Tibial nerve (tissue), 4 donors: Measurements from ENCODE around the gene ADGRL3. TPM values are rescaled to one million over a fixed set of nuclear protein-coding genes. Genes with fewer than 3 reads are reported as not detected.
A peak's percentile ranks its signal among the peaks of the same experiment; 100 is the strongest.
"Not testable (repeated sequence)": the region's sequence is repeated elsewhere in the genome, so short reads cannot be mapped to it uniquely, and the experiment has no call there.

Source experiments
- DNase-seq, 2 donors: peaks; one replicate each; pipeline ENCODE4 v3.0.0-alpha.2; 2019; ENCODE audit warnings: low spot score in 2 of 2
- H3K27ac ChIP-seq, 4 donors: fragments of 200-600 bp; sonication (generic) in 3 of 4; one replicate each; pipeline ENCODE4 v1.5.1; 2017 to 2019; ENCODE audit warnings: mild to moderate bottlenecking in 1 of 4
- H3K27me3 ChIP-seq, 2 donors: fragments of 200-600 bp; sonication (generic) in 1 of 2; one replicate each; pipeline versions ENCODE4 v1.5.1 to v1.6.0; 2017 to 2019
- H3K36me3 ChIP-seq, 3 donors: fragments of 200-600 bp; sonication (generic); one replicate each; pipeline ENCODE4 v1.5.1; 2018 to 2019
- H3K4me1 ChIP-seq, 4 donors: fragments of 200-600 bp; sonication (generic) in 3 of 4; one replicate each; pipeline ENCODE4 v1.5.1; 2017 to 2019
- H3K4me3 ChIP-seq, 4 donors: fragments of 200-600 bp; sonication (generic) in 3 of 4; one replicate each; pipeline ENCODE4 v1.5.1; 2017 to 2019; ENCODE audit warnings: mild to moderate bottlenecking in 1 of 4, moderate library complexity in 1 of 4
- H3K9me3 ChIP-seq, 4 donors: fragments of 200-600 bp; sonication (generic) in 3 of 4; one replicate each; pipeline ENCODE4 v1.5.1; 2017 to 2019
- CTCF ChIP-seq, 5 experiments: fragments of 200-600 bp in 3 of 5; fragments of 450-650 bp in 2 of 5; sonication (generic) in 3 of 5; IDR thresholded peaks; one replicate each; pipeline ENCODE4 v1.5.1; 2016 to 2019; ENCODE audit warnings: antibody characterized with exemption in 5 of 5, mild to moderate bottlenecking in 3 of 5, moderate library complexity in 2 of 5
- EP300 ChIP-seq, 2 donors: sonication (generic); formaldehyde crosslinking; IDR thresholded peaks; one replicate each; pipeline ENCODE4 v1.6.1; 2017; ENCODE audit warnings: antibody characterized with exemption in 2 of 2, mild to moderate bottlenecking in 1 of 2
- POLR2A ChIP-seq, 2 donors: fragments of 450-650 bp; IDR thresholded peaks; one replicate each; pipeline ENCODE4 v1.6.1; 2017; ENCODE audit warnings: antibody characterized with exemption in 2 of 2, mild to moderate bottlenecking in 2 of 2, moderate library complexity in 2 of 2
- WGBS, 2 donors: methylation state at CpG; one replicate each; pipeline ENCODE4 v1.1.5; 2018; 5-methylcytosine and 5-hydroxymethylcytosine counted together
- total RNA-seq, 4 donors: library from RNA; depleted of rRNA; stranded (reverse); fragments of >200 nt; gene quantifications; one replicate each; pipeline ENCODE4 v1.1.0, GENCODE V29; 2016

ADGRL3 gene
- total RNA-seq, 4 donors from 2014 or later: 20.1 to 51.3 (median 28.2) TPM

DNA sequence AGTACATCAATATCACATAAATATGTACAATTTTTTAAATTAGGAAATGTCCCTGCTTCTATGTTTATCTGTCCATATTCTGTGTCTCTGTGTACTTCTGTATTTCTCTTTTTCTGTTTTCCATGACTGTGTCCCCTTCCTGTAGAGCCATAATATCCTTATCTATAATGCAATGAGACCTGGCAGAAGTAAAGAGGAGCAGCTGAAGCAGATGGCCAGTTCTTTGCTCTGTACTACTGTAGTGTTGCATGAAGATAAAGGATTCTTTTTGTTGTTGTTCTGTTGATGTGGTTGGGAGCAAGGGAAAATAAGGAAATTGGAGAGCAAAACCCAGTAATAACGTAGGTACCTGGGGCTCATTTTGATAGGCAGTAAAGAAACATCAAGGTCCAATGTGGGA lies 301.7 kb downstream of the ADGRL3 start:
- DNase-seq: no peak
- 71% methylated on average over 1 of the region's 1 CpG for WGBS, 2 donors
- Histone ChIP-seq H3K4me1 (peaks cover 0 to 5% (median 0%) of the 10 kb centered on the region in 4 donors), H3K9me3 (no peaks in the 10 kb centered on the region), H3K4me3 (no peak overlapping the region), H3K36me3 (no peaks in the 10 kb centered on the region), H3K27ac (no peak overlapping the region), H3K27me3 (no peaks in the 10 kb centered on the region)
- TF ChIP-seq CTCF (IDR thresholded peaks at IDR 0.05): no peak
- no peak for TF ChIP-seq POLR2A (IDR thresholded peaks at IDR 0.05)
- TF ChIP-seq EP300 (IDR thresholded peaks at IDR 0.05): no peak

DNA sequence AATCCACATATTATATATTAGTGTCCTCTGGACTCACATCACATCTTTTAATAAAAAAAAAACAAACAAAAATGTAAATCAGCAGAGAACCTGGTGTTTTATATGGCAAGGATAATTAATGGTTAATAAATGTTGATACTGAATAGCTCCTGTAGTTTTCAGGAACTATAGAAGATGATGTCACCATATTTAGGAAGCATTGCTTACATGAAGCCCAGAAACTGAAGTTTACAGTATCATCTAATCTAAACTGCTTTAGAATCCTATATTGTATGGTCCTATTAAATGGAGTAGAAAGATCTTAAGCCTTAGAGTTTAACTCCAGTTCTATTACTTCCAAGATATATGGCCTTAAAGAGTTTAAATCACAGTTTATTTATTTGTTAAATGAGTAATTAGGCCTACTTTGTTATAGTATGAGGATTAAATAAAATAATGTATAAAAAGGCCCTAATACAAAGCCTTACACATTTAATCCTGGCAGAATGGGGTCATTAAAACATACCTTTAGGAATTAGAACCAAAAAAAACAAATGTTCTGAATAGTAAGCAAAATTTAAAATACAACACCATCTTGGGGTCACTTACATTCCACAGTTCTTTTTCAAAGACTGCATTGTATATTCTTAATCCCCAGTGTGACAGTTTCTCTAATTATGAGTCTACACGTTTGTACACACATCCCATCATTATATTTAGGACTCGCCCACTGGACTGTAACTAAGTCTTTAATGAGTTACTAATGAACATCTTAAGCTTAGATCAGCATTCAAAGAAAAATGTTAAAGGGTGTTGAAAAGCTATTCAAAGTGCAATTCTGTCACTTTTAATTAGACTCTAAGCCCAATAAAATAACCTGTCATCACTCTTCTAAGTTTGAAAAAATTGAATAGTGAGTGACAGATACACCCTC lies 305.9 kb downstream of the ADGRL3 start:
- DNase-seq: no peak
- no peaks in the 10 kb centered on the region for H3K36me3 ChIP-seq
- WGBS, 2 donors: 55 to 65% methylated on average over 2 of the region's 2 CpGs
- H3K9me3 ChIP-seq: peaks cover 0 to 8% (median 2%) of the 10 kb centered on the region in 4 donors
- peaks cover 0 to 7% (median 2%) of the 10 kb centered on the region in 4 donors for H3K4me1 ChIP-seq
- no peak for TF ChIP-seq CTCF (IDR thresholded peaks at IDR 0.05)
- no peak for TF ChIP-seq POLR2A (IDR thresholded peaks at IDR 0.05)
- no peak for TF ChIP-seq EP300 (IDR thresholded peaks at IDR 0.05)
- no peaks in the 10 kb centered on the region for H3K27me3 ChIP-seq
- no peak overlapping the region for H3K4me3 ChIP-seq
- H3K27ac ChIP-seq: peak overlapping the region in 1 of 4 donors; percentile 13

DNA sequence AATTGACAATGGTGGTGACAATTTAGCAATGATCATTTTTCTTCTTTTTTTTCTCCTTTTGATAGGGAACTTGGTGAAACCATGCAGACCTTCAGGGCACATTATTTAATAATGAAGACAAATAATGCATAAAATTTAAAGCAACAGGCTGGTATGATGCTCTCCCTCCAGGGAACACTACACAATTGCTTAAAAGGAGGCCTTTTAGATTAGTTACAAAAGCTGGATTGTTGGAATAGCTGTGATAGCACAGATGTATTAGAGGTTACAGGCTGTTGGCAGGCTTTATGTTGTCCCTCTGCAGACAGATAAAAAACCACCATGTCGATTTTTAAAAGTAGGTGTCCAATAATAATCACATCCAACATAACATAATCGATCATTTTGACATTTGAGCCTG lies 307.0 kb downstream of the ADGRL3 start:
- DNase-seq: no peak
- H3K4me3 ChIP-seq: no peak overlapping the region
- H3K27me3 ChIP-seq: no peaks in the 10 kb centered on the region
- H3K36me3 ChIP-seq: no peaks in the 10 kb centered on the region
- H3K27ac ChIP-seq: peak overlapping the region in 2 of 4 donors; percentile 5 to 47
- TF ChIP-seq EP300 (IDR thresholded peaks at IDR 0.05): no peak
- TF ChIP-seq CTCF (IDR thresholded peaks at IDR 0.05): no peak
- TF ChIP-seq POLR2A (IDR thresholded peaks at IDR 0.05): no peak
- peaks cover 0 to 8% (median 2%) of the 10 kb centered on the region in 4 donors for H3K9me3 ChIP-seq
- WGBS, 2 donors: 23 to 35% methylated on average over 2 of the region's 2 CpGs
- peaks cover 0 to 7% (median 3%) of the 10 kb centered on the region in 4 donors for H3K4me1 ChIP-seq

GRCh38 chr4:61509721-61510241 lies 309.7 kb downstream of the ADGRL3 start:
- WGBS, 2 donors: 98 to 99% methylated on average over 3 of the region's 3 CpGs
- not testable (repeated sequence) for H3K36me3 ChIP-seq, H3K27ac ChIP-seq, H3K4me3 ChIP-seq, DNase-seq, H3K9me3 ChIP-seq, H3K4me1 ChIP-seq, H3K27me3 ChIP-seq

- Histone ChIP-seq H3K4me1 (peaks cover 0 to 7% (median under 1%) of the 10 kb centered on the region in 4 donors), H3K27me3 (no peaks in the 10 kb centered on the region), H3K27ac (peak overlapping the region in 2 of 4 donors; percentile 23 to 52), H3K36me3 (no peaks in the 10 kb centered on the region), H3K9me3 (peaks cover 0 to 8% (median 2%) of the 10 kb centered on the region in 4 donors), H3K4me3 (no peak overlapping the region)
- 63 to 72% methylated on average over 2 of the region's 2 CpGs for WGBS, 2 donors
- no peak for DNase-seq
- no peak for TF ChIP-seq POLR2A (IDR thresholded peaks at IDR 0.05)
- no peak for TF ChIP-seq CTCF (IDR thresholded peaks at IDR 0.05)
- no peak for TF ChIP-seq EP300 (IDR thresholded peaks at IDR 0.05)
Measured at GRCh38 chr4:61511716-61512488, 311.8 kb downstream of the ADGRL3 start.
